GM23338 (cell line): ENCODE results near the gene LRBA. TPM values are rescaled to one million over a fixed set of nuclear protein-coding genes. Genes with fewer than 3 reads are reported as not detected.
"Not testable (repeated sequence)": the region's sequence is repeated elsewhere in the genome, so short reads cannot be mapped to it uniquely, and the experiment has no call there.

ENCODE experiments used
- ATAC-seq: fragments of 200-7000 bp; cut with Tn5 transposase; 3 replicates; pipeline ENCODE4 v1.9.1; 2020
- DNase-seq: peaks from one replicate; pipeline ENCODE4 v3.0.0-alpha.2; 2015; ENCODE audit warnings: low spot score
- H2AFZ ChIP-seq: fragments of 200-600 bp; sonication (generic); 2 replicates; pipeline ENCODE4 v1.8.0; 2016; ENCODE audit warnings: antibody characterized with exemption, mild to moderate bottlenecking, moderate library complexity
- H3F3A ChIP-seq: fragments of 200-600 bp; sonication (generic); replicated peaks from 2 replicates; pipeline ENCODE4 v1.8.0; 2017; ENCODE audit warnings: antibody characterized with exemption, mixed run types, low read depth
- H3K27ac ChIP-seq: fragments of 200-600 bp; sonication (generic); 2 replicates; pipeline ENCODE4 v1.6.1; 2016; ENCODE audit warnings: low read depth
- H3K27me3 ChIP-seq: fragments of 200-600 bp; sonication (generic); 2 replicates; pipeline ENCODE4 v1.8.0; 2016; ENCODE audit warnings: mild to moderate bottlenecking, mixed run types, moderate library complexity; ENCODE audit not compliant: insufficient read depth
- H3K36me3 ChIP-seq: fragments of 200-600 bp; sonication (generic); 2 replicates; pipeline ENCODE4 v1.8.0; 2016; ENCODE audit warnings: mild to moderate bottlenecking; ENCODE audit not compliant: insufficient read depth
- H3K4me1 ChIP-seq: fragments of 200-600 bp; sonication (generic); 2 replicates; pipeline ENCODE4 v1.8.0; 2016; ENCODE audit warnings: mild to moderate bottlenecking, moderate library complexity; ENCODE audit not compliant: insufficient read depth
- H3K4me2 ChIP-seq: fragments of 200-600 bp; sonication (generic); 2 replicates; pipeline ENCODE4 v1.7.1; 2017; ENCODE audit warnings: mixed run types
- H3K4me3 ChIP-seq: fragments of 200-600 bp; sonication (generic); 2 replicates; pipeline ENCODE4 v1.6.1; 2016; ENCODE audit warnings: mixed run types
- H3K79me2 ChIP-seq: fragments of 200-600 bp; sonication (generic); replicated peaks from 2 replicates; pipeline ENCODE4 v1.8.0; 2017; ENCODE audit warnings: mild to moderate bottlenecking; ENCODE audit not compliant: insufficient read depth
- H3K9me2 ChIP-seq: fragments of 200-600 bp; sonication (generic); 2 replicates; pipeline ENCODE4 v1.8.0; 2017; ENCODE audit not compliant: insufficient read depth
- H4K20me1 ChIP-seq: fragments of 200-600 bp; sonication (generic); replicated peaks from 2 replicates; pipeline ENCODE4 v1.8.0; 2017; ENCODE audit warnings: mild to moderate bottlenecking; ENCODE audit not compliant: insufficient read depth
- H3K27ac Mint-ChIP-seq: 2 replicates; pipeline ENCODE4 v1.8.0; 2020; ENCODE audit warnings: inconsistent platforms, mild to moderate bottlenecking, moderate library complexity, mixed read lengths
- H3K27me3 Mint-ChIP-seq: 3 replicates; pipeline ENCODE4 v1.8.0; 2022; ENCODE audit warnings: low read depth, mild to moderate bottlenecking, moderate library complexity, mixed read lengths, inconsistent platforms; ENCODE audit not compliant: insufficient read depth, poor library complexity
- H3K36me3 Mint-ChIP-seq: 3 replicates; pipeline ENCODE4 v1.8.0; 2021; ENCODE audit warnings: low read depth, mild to moderate bottlenecking, inconsistent platforms, moderate library complexity, mixed read lengths
- H3K4me1 Mint-ChIP-seq: 3 replicates; pipeline ENCODE4 v1.8.0; 2020; ENCODE audit warnings: mild to moderate bottlenecking, inconsistent platforms, mixed read lengths
- H3K4me3 Mint-ChIP-seq: 3 replicates; pipeline ENCODE4 v1.8.0; 2021; ENCODE audit warnings: moderate library complexity, mild to moderate bottlenecking, inconsistent platforms, mixed read lengths
- H3K9me3 Mint-ChIP-seq: 3 replicates; pipeline ENCODE4 v1.8.0; 2020; ENCODE audit warnings: moderate library complexity, mild to moderate bottlenecking, inconsistent platforms, mixed read lengths
- CTCF ChIP-seq, 2 experiments: fragments of 200-600 bp in 1 of 2; sonication (generic) in 1 of 2; conservative IDR thresholded peaks; 2 replicates each; pipeline versions ENCODE4 v1.5.1 to v1.6.1; 2016 to 2017; ENCODE audit warnings: antibody characterized with exemption in 2 of 2, low read depth in 2 of 2, mild to moderate bottlenecking in 2 of 2, moderate library complexity in 1 of 2
- ETS1 ChIP-seq: IDR thresholded peaks from 2 replicates; pipeline ENCODE4 v1.6.1; 2016; ENCODE audit warnings: antibody characterized with exemption
- EZH2 ChIP-seq: fragments of 200-600 bp; sonication (generic); IDR thresholded peaks from one replicate; pipeline ENCODE4 v1.8.0; 2017; ENCODE audit warnings: antibody characterized with exemption, mild to moderate bottlenecking, low read depth; ENCODE audit not compliant: unreplicated experiment
- POLR2AphosphoS5 ChIP-seq: IDR thresholded peaks from 2 replicates; pipeline ENCODE4 v1.6.1; 2016; ENCODE audit warnings: antibody characterized with exemption, low read depth
- STAT1 ChIP-seq: IDR thresholded peaks from one replicate; pipeline ENCODE4 v1.6.1; 2016; ENCODE audit warnings: antibody characterized with exemption; ENCODE audit not compliant: unreplicated experiment
- long read RNA-seq: library from polyadenylated mRNA; unstranded; transcript quantifications from one replicate; pipeline ENCODE4 v2.0.0, GENCODE V29; 2020; ENCODE audit not compliant: unreplicated experiment
- polyA plus RNA-seq: library from polyadenylated mRNA; unstranded; fragments of >200 nt; fragmentation: Nextera tagmentation; extraction: Ambion mirVana; gene quantifications from 2 replicates; pipeline ENCODE4 v1.2.1, GENCODE V29; 2016
- total RNA-seq: library from RNA; depleted of rRNA; stranded (reverse); fragments of >200 nt; shearing (Covaris generic); gene quantifications from 2 replicates; pipeline ENCODE4 v1.2.3, GENCODE V29; 2014; rRNA removed

LRBA gene
- total RNA-seq (99.2 and 126 TPM in 2 replicates), polyA plus RNA-seq (20.5 and 23.3 TPM in 2 replicates)
- long read RNA-seq, partial matches to known transcripts, result 4 of 7 reads
- long read RNA-seq, other reads (novel, unspliced or antisense), result 3 of 7 reads

- H3K4me2 ChIP-seq, result peak within 1 kb of the TSS; percentile 82
- H3K79me2 ChIP-seq, result peaks cover 52% of the 10 kb centered on the region
- Mint-ChIP-seq H3K27ac (peak within 1 kb of the TSS; percentile 99), H3K4me1 (peaks cover 19% of the 10 kb centered on the region), H3K27me3 (peaks cover 10% of the 10 kb centered on the region), H3K4me3 (peak within 1 kb of the TSS; percentile 100), H3K9me3 (no peaks in the 10 kb centered on the region), H3K36me3 (peaks cover 17% of the 10 kb centered on the region; the same call in 2 of the 3 replicates)
- H3K27me3 ChIP-seq, result no peaks in the 10 kb centered on the region
- H3F3A ChIP-seq, result 0 out of 2 replicates have a peak, but pooled peaks cover 4% of the 10 kb centered on the region
- peaks cover 24% of the 10 kb centered on the region for H4K20me1 ChIP-seq
- DNase-seq (peak; percentile 97), ATAC-seq (peak; percentile 78)
- TF ChIP-seq ETS1, result peak; percentile 1; the same call in 1 of the 2 replicates
- TF ChIP-seq CTCF (conservative IDR thresholded peaks at IDR 0.05; ENCODE audit: low read depth in 2 of 2), result 0 out of 4 replicates have a peak, but pooled peaks of 1 of the 2 experiments have one; percentile 3
- TF ChIP-seq POLR2AphosphoS5, result peak; percentile 57; the same call in 1 of the 2 replicates
- TF ChIP-seq STAT1, result no peak
- no peak for TF ChIP-seq EZH2
- no peaks in the 10 kb centered on the region for H3K9me2 ChIP-seq
- H3K4me1 ChIP-seq, result peaks cover 15% of the 10 kb centered on the region
- H3K4me3 ChIP-seq, result peak within 1 kb of the TSS; percentile 67
- H3K36me3 ChIP-seq, result no peaks in the 10 kb centered on the region
- H2AFZ ChIP-seq, result peak within 1 kb of the TSS; percentile 94; the same call in 1 of the 2 replicates
- H3K27ac ChIP-seq, result peak within 1 kb of the TSS; percentile 96
Measured at GRCh38 chr4:151014521-151015458, at the start of gene LRBA. TSS of gene LRBA (minus strand) at chr4:151015284. CDS start at chr4:151014642, 642 bp downstream.

GRCh38 chr4:151063143-151063542 lies 48.1 kb upstream of the LRBA start:
- not testable (repeated sequence) for H3K27me3 Mint-ChIP-seq, H3F3A ChIP-seq, H3K9me2 ChIP-seq, H3K36me3 Mint-ChIP-seq, DNase-seq, H3K36me3 ChIP-seq, H4K20me1 ChIP-seq, H3K27me3 ChIP-seq, H2AFZ ChIP-seq, H3K4me3 Mint-ChIP-seq, H3K27ac ChIP-seq, ATAC-seq, H3K4me1 ChIP-seq, H3K79me2 ChIP-seq, H3K27ac Mint-ChIP-seq, H3K4me2 ChIP-seq, H3K4me3 ChIP-seq, H3K4me1 Mint-ChIP-seq, H3K9me3 Mint-ChIP-seq
